Posterior cingulate gyrus (tissue), 11 donors: Measurements from ENCODE around the gene ASCL1.

Experiments
- DNase-seq, 10 donors: peaks; one replicate each; pipeline versions ENCODE4 v3.0.0 to v3.0.0-alpha.2; 2020 to 2021; ENCODE audit warnings: mixed read lengths in 3 of 10
- intact Hi-C: fragments of 100-400 bp; cut with DNase I; formaldehyde crosslinking; loops from one replicate; pipeline ENCODE4 v1.15.1; 2023

ASCL1 gene

DNA sequence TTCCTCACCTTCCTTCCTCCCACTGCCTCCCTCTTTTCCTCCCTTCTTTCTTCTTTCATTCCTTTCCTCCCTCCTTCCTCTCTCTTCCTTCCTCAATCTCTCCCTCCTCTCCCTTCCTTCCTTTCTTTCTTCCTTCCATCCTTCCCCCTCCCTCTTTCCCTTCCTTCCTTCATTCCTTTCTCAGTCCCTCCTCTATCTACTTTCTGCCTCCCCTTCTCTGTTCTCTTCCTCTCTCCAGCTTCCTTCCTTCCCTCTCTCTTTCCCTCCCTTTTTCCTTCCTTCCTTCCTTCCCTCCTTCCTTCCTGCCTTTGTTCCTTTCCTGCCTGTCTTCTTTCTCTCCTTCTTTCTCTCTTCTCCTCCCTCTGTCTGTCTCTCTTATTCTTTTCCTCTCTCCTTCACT is 16.1 kb downstream of the ASCL1 start:
- DNase-seq: no peak
- intact Hi-C loops: no loop called here

DNA sequence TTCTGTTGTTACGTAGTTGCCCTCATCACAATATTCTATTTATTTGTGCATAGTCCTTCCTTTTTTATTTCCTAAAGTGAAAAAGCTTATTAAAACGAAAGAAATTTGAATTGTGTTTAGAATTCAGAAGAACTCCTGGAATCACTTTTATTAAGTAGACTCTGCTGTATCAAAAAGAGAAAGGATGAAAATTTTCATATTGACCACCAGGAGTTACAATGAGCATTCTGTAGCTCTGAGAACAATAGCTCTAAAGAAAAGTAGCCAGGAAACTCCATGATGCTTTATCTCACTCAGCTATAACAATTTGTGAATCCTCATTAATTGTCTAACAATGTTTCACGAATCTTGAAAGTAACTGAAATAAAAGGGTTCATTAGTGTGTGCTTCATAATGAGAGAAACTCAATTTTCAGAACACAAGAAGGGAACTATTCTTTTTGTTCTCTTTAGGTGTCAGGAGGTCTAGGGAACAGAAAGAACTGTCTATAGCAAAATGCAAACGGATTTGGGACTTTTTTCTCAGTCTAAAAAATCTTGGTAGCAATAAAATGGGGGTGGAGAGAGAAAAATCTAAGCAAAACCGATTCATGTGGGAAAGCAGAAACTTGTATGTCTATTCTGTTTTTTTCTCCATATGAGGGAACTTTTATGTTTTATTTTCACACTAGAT is 19.3 kb downstream of the ASCL1 start:
- DNase-seq: no peak

DNA sequence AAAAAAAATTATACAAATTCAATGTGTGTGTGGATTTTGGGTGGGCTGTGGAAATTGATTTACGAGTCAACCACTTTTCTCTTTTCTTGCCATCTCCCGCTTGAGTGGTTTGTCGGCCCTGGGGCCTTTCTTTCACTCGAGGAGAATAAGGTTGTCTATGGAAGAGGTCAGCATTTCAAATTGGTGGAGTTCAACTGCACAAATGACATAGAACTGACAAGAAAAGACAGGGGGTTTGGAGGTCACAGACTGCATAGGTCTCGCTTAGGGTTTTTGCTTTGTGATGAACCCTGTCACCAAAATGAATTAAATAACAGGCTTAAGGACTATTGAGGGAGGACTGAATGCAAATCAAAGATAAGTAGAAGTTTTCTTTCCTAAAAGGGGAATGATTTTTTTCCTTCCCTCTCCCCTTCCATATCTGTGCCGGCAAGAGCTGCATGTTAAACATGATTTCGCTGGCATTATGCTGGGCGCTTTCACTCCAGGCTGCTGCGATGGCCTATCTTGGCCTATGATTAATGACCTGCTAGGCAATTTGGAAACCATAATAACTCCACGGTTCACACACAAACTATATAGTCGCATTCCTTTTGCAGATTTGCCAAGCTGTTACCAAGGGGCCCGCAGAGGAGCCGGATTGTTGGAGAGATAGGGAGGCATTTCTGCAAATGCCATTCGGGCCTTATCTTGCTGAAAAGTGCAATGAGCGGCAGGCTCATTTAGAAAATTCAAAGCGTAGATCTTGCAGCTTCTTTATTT is 20.7 kb downstream of the ASCL1 start:
- DNase-seq: no peak
- intact Hi-C loops: no loop called here

More for the DNA sequence above, 19.3 kb downstream of the ASCL1 start:
- intact Hi-C loops: no loop called here

DNA sequence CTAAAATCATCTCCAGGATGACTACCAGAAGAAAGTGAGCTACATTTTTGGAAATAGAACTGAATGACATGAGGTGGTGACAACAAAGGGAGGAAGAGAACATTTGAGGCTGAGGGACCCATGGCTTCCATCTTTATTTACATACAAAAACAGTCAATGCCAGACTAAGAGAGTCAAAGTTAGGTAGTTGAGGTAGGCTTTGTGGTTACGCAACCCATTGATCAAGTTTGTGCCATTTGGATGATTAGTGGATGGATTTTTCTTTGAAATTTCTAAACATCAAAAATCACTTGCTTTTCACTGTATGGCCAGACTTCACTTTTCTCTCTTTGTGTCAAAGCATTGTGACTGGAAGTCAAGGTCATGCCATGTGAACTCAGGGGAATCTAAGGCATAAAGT is 22.9 kb downstream of the ASCL1 start:
- DNase-seq: no peak
- intact Hi-C loops: no loop called here

DNA sequence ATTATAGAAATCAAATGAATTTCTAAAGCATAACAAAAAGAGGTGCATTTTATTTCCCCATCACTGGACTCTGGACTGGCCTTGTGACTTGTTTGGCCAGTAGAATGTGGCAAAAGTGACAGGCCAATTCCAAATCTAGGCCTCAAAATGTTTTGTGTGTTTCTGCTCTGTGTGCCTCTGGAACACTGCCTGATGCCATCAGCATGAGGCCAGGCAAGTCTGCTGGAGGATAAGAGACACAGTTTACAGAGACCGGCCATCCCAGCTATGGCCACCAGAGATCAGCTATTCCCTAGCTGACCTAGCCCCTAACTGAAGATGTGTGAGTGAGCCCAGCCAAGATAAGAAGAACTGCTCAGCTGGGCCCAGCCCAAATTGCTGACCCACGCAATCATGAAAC is 32.9 kb downstream of the ASCL1 start:
- intact Hi-C loops: no loop called here
- DNase-seq: peak in 2 of 10 donors; percentile 11 to 68

DNA sequence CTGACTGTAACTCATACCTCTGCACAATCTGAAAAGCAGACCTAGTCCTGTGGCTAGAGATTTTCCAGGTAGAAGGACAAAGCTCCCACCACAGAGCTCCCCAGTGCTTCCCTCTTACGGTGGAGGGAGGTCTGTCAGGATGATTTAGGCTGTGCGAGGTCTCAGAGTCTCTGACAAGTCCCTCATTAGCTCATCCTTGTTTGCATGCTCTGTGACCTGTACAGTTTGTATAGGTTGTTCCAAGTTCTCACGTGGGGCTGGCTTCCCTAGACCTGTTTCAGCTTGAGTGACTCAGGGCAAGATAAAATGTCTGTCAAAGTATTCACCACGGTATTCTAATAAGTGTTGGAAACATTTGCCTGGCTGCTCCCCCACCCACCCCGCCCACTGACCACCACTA is 34.8 kb downstream of the ASCL1 start:
- intact Hi-C loops: no loop called here
- no peak for DNase-seq

DNA sequence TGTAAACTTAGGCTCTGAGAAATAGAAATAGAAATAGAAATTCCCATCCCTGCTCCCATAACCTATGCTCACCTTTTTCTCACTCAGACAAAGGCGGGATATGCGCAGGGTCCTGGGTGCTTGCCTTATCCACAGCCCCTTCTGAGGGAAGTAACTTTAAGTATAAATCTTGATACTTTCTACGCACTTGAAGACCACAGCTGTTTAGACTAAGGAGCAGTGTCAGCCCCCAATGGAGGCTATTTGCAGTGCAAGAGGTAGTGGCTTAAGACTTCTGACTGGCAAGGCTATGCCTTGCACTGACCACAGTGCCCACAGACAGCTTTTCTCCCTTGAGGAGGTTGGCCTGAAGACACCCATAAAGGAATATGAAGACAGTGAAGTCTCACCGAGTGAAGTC is 35.2 kb downstream of the ASCL1 start:
- intact Hi-C loops: no loop called here
- no peak for DNase-seq

DNA sequence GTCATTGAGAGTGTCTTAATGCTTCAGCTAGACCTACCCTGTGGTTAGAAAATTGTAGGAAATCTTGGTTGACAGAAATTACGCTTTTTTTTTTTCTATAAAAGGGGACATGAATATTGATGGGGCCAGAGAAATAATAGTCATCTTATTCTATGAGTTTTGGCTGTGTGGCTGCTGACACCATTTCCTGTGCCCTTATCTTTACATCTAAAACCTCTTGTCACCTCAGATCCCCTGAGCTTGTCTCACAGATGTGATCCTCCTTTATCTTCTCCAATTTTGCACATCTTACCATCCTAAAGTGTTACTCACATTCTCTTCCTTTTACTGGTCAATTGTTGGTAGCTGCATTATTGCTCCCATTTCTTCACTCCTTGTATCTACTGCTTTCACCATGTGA is 36.1 kb downstream of the ASCL1 start:
- intact Hi-C loops: no loop called here

DNA sequence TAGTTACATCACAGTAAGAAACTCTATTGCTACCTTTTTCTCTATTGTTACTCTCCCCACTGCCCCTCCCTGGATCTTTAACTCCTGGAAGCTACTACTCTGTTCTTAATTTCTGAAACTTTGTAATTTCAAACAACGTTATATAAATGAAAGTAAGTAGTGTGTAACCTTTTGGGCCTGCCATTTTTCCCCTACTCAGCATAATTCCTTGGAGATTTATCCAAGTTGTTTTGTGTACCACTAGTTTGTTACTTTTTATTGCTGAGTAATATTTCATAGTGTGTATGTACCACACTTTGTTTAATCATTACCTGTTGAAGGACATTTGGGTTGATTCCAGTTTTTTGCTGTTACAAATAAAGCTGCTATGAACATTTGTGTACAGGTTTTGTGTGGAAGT is 37.9 kb downstream of the ASCL1 start:
- no peak for DNase-seq
- intact Hi-C loops: no loop called here

More for the DNA sequence above, 36.1 kb downstream of the ASCL1 start:
- DNase-seq: no peak
